HL-60 (cell line): Measurements from ENCODE around the gene DCK.

Source experiments
- DNase-seq, 2 experiments: peaks; one replicate each; pipeline ENCODE4 v3.0.0-alpha.2; 2010 to 2020; ENCODE audit warnings: low read depth in 1 of 2, low spot score in 1 of 2
- H3K27ac ChIP-seq: fragments of 250-450 bp; sonication (Bioruptor Pico); replicated peaks from 2 replicates; pipeline ENCODE4 v1.5.1; 2020; ENCODE audit warnings: mild to moderate bottlenecking, moderate library complexity
- H3K27me3 ChIP-seq: fragments of 250-450 bp; sonication (Bioruptor Pico); 2 replicates; pipeline ENCODE4 v1.5.1; 2021; ENCODE audit warnings: mild to moderate bottlenecking, moderate library complexity; ENCODE audit not compliant: insufficient read depth, poor library complexity, severe bottlenecking
- H3K4me3 ChIP-seq: replicated peaks from 2 replicates; pipeline ENCODE4 v1.5.1; 2011; ENCODE audit warnings: mild to moderate bottlenecking, control low read depth, low read length; ENCODE audit not compliant: insufficient read depth
- CTCF ChIP-seq: IDR thresholded peaks from one replicate; pipeline ENCODE4 v1.5.1; 2011; ENCODE audit warnings: low read length, control low read depth, inconsistent platforms; ENCODE audit not compliant: insufficient read depth
- GABPA ChIP-seq: IDR thresholded peaks from 2 replicates; pipeline ENCODE4 v1.6.1; 2012; ENCODE audit warnings: low read depth
- POLR2AphosphoS5 ChIP-seq: IDR thresholded peaks from 2 replicates; pipeline ENCODE4 v1.6.1; 2012; ENCODE audit warnings: low read depth
- REST ChIP-seq: IDR thresholded peaks from 2 replicates; pipeline ENCODE4 v1.6.1; 2012; ENCODE audit warnings: low read depth; ENCODE audit not compliant: insufficient replicate concordance
- SPI1 ChIP-seq: IDR thresholded peaks from 2 replicates; pipeline ENCODE4 v1.6.1; 2012; ENCODE audit warnings: low read depth, mild to moderate bottlenecking, borderline replicate concordance

The DCK gene

GRCh38 chr4:71074452-71075299, 81.2 kb downstream of the DCK start:
- no peak for DNase-seq
- TF ChIP-seq SPI1 (no peak), GABPA (no peak), REST (no peak), POLR2AphosphoS5 (no peak), CTCF (no peak)
- Histone ChIP-seq H3K27ac (no peak overlapping the region), H3K4me3 (no peak overlapping the region), H3K27me3 (no peaks in the 10 kb centered on the region)
